NAMALWA (cell line): ENCODE data around the gene SYCN.
"Not testable (repeated sequence)": the region's sequence is repeated elsewhere in the genome, so short reads cannot be mapped to it uniquely, and the experiment has no call there.

Source experiments
- DNase-seq: peaks from one replicate; pipeline ENCODE4 v3.0.0-alpha.2; 2015; ENCODE audit warnings: low spot score

SYCN gene

GRCh38 chr19:39203372-39204341 lies at the start of gene SYCN:
Gene SYCN, minus strand, starts transcription at chr19:39204263. Its CDS starts 9 bp downstream, at chr19:39204254.
- no peak for DNase-seq

GRCh38 chr19:39253374-39254149 lies 49.5 kb upstream of the SYCN start:
- no peak for DNase-seq

- no peak for DNase-seq
These were observed 48.4 kb upstream of the SYCN start for GRCh38 chr19:39252458-39252857.

- DNase-seq = no peak
These were observed 47.8 kb upstream of the SYCN start for GRCh38 chr19:39251846-39252245.

- DNase-seq = no peak
These were observed 47.0 kb upstream of the SYCN start for GRCh38 chr19:39251081-39251480.

GRCh38 chr19:39248806-39249205 lies 44.7 kb upstream of the SYCN start, which contains the start of gene IFNL4:
Gene IFNL4, minus strand, starts transcription at chr19:39248856.
- no peak for DNase-seq

- no peak for DNase-seq
These were observed 43.9 kb upstream of the SYCN start for GRCh38 chr19:39247701-39248664.

- DNase-seq = no peak
These were observed 43.0 kb upstream of the SYCN start for GRCh38 chr19:39246951-39247669.

- not testable (repeated sequence) for DNase-seq
These were observed 41.1 kb upstream of the SYCN start for GRCh38 chr19:39245166-39245565.

GRCh38 chr19:39244410-39245100 lies 40.5 kb upstream of the SYCN start, which contains the start of gene IFNL3:
Gene IFNL3, minus strand, starts transcription at chr19:39245006. Its CDS starts 39 bp downstream, at chr19:39244967.
- not testable (repeated sequence) for DNase-seq

- DNase-seq = not testable (repeated sequence)
These were observed 39.7 kb upstream of the SYCN start for GRCh38 chr19:39243741-39244140.

- DNase-seq = no peak
These were observed 36.4 kb upstream of the SYCN start for GRCh38 chr19:39240421-39240820.

- no peak for DNase-seq
These were observed 34.9 kb upstream of the SYCN start for GRCh38 chr19:39238944-39239343.

GRCh38 chr19:39238209-39238608 lies 34.1 kb upstream of the SYCN start:
- no peak for DNase-seq

- peak; percentile 64 for DNase-seq
These were observed 33.4 kb upstream of the SYCN start for GRCh38 chr19:39237200-39238184.

GRCh38 chr19:39236527-39236926 lies 32.5 kb upstream of the SYCN start:
- no peak for DNase-seq

GRCh38 chr19:39232708-39233107 lies 28.6 kb upstream of the SYCN start:
- no peak for DNase-seq

- no peak for DNase-seq
These were observed 26.2 kb upstream of the SYCN start for GRCh38 chr19:39230096-39230764.
